ENCODE results near the gene MSLN.

MSLN gene

DNA sequence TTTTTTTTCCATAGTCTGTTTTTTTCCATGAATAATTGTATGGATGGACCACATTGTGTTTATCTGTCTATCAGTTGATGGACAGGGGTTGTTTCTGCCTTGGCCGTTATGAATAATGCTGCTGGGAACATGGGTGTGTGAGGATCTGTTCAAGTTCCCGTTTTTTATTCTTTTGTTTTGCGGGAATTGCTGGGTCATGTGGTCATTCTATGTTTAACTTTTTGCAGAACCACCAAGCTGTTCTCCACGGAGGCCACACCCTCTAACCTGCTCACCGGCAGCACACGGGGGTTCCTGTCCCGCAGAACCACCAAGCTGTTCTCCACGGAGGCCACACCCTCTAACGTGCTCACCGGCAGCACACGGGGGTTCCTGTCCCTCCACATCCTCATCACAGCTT is 5.9 kb upstream of the MSLN start:
- Histone ChIP-seq H3K27ac (ENCODE audit: low read length) (no peak overlapping the region), H3K9me3 (ENCODE audit: insufficient read depth, low read depth, low read length) (no peaks in the 10 kb centered on the region; the same call in 1 of the 2 replicates), H3K9ac (ENCODE audit: low read depth, low read length) (no peak overlapping the region), H3K27me3 (ENCODE audit: insufficient read depth, low read length) (no peaks in the 10 kb centered on the region), H3K36me3 (ENCODE audit: insufficient read depth, low read depth, low read length) (no peaks in the 10 kb centered on the region), H3K4me3 (ENCODE audit: low read length) (no peak overlapping the region), H3K4me1 (ENCODE audit: insufficient read depth, low read length) (peaks cover 10% of the 10 kb centered on the region; the same call in 1 of the 2 replicates)

DNA sequence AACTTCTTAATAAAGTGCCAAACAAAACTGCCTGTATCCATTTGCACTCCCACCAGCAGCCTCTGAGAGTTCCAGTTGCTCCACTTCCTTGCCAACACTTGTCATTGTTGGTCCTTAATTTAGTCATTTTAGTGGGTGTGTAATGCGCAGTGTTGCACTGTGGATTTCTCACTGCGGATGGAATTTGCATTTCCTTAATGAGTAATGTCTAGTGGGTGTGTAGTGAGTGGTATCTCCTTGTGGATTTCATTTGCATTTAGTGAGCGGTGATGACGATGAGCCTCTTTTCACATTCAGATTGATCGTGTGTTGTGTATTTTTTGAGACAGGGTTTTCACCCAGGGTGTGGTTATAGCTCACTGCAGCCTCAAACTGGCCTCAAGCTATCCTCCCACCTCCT is 4.1 kb upstream of the MSLN start:
- no peaks in the 10 kb centered on the region for H3K27me3 ChIP-seq (ENCODE audit: insufficient read depth, low read length)
- H3K36me3 ChIP-seq (ENCODE audit: insufficient read depth, low read depth, low read length): no peaks in the 10 kb centered on the region
- H3K4me3 ChIP-seq (ENCODE audit: low read length): no peak overlapping the region
- H3K9ac ChIP-seq (ENCODE audit: low read depth, low read length): no peak overlapping the region
- H3K27ac ChIP-seq (ENCODE audit: low read length): no peak overlapping the region
- peaks cover 9% of the 10 kb centered on the region; the same call in 1 of the 2 replicates for H3K4me1 ChIP-seq (ENCODE audit: insufficient read depth, low read length)
- no peaks in the 10 kb centered on the region; the same call in 1 of the 2 replicates for H3K9me3 ChIP-seq (ENCODE audit: insufficient read depth, low read depth, low read length)

DNA sequence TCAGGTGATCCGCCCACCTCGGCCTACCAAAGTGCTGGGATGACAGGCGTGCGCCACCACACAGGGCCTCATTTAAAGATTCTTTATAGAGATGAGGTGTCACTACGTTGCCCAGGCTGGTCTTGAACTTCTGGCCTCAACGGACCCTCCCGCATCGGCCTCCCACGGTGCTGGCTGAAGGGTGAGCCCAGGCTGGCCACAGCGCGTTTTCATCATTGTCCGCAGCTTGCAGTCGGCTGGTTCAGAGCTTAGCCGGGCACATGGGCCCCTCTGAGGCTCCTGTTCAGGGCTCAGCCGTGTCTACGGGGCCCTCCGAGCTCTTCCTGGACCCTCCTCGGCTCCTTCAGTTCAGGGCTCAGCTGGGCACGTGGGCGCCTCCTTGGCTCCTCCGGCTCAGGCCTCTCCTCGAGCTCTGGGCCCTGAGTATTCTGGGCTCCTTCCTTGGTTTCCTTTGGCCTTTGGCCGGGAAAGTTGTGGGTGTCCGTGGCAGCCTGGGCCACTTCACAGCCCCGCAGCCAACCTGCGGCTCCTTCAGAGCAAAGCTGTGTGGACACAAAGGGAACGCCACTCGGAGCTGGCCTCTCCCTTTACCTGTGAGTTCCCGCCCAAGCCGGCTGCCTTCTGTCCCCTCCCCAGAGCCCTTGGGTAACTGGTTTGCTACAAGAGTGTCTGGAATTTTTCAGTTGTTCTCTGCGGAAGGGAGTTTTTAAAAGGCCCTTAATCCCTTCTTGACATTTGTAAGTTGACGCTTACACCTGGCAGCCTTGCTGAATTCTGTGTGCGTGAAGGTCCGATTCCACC is 1.2 kb upstream of the MSLN start:
- no peak overlapping the region for H3K27ac ChIP-seq (ENCODE audit: low read length)
- H3K9ac ChIP-seq (ENCODE audit: low read depth, low read length): no peak overlapping the region
- no peaks in the 10 kb centered on the region for H3K27me3 ChIP-seq (ENCODE audit: insufficient read depth, low read length)

GRCh38 chr16:760065-760464 is 469 bp upstream of the MSLN start:
- no peaks in the 10 kb centered on the region for H3K4me1 ChIP-seq (ENCODE audit: insufficient read depth, low read length)
- no peaks in the 10 kb centered on the region for H3K36me3 ChIP-seq (ENCODE audit: insufficient read depth, low read depth, low read length)
- no peaks in the 10 kb centered on the region; the same call in 1 of the 2 replicates for H3K9me3 ChIP-seq (ENCODE audit: insufficient read depth, low read depth, low read length)
- no peak overlapping the region for H3K27ac ChIP-seq (ENCODE audit: low read length)
- no peaks in the 10 kb centered on the region for H3K27me3 ChIP-seq (ENCODE audit: insufficient read depth, low read length)
- H3K9ac ChIP-seq (ENCODE audit: low read depth, low read length): no peak overlapping the region
- no peak overlapping the region for H3K4me3 ChIP-seq (ENCODE audit: low read length)

More for the DNA sequence above, 1.2 kb upstream of the MSLN start:
- Histone ChIP-seq H3K36me3 (ENCODE audit: insufficient read depth, low read depth, low read length) (no peaks in the 10 kb centered on the region), H3K4me1 (ENCODE audit: insufficient read depth, low read length) (no peaks in the 10 kb centered on the region), H3K4me3 (ENCODE audit: low read length) (no peak overlapping the region), H3K9me3 (ENCODE audit: insufficient read depth, low read depth, low read length) (no peaks in the 10 kb centered on the region; the same call in 1 of the 2 replicates)

- no peak overlapping the region for H3K27ac ChIP-seq (ENCODE audit: low read length)
- H3K9ac ChIP-seq (ENCODE audit: low read depth, low read length): no peak overlapping the region
- no peaks in the 10 kb centered on the region for H3K4me1 ChIP-seq (ENCODE audit: insufficient read depth, low read length)
- H3K4me3 ChIP-seq (ENCODE audit: low read length): no peak overlapping the region
- no peaks in the 10 kb centered on the region for H3K27me3 ChIP-seq (ENCODE audit: insufficient read depth, low read length)
- H3K9me3 ChIP-seq (ENCODE audit: insufficient read depth, low read depth, low read length): no peaks in the 10 kb centered on the region; the same call in 1 of the 2 replicates
- H3K36me3 ChIP-seq (ENCODE audit: insufficient read depth, low read depth, low read length): no peaks in the 10 kb centered on the region
Observed at GRCh38 chr16:761625-762513, 1.3 kb downstream of the MSLN start.

GRCh38 chr16:762595-763268 is 2.2 kb downstream of the MSLN start:
- Histone ChIP-seq H3K4me1 (ENCODE audit: insufficient read depth, low read length) (no peaks in the 10 kb centered on the region), H3K9ac (ENCODE audit: low read depth, low read length) (no peak overlapping the region), H3K27ac (ENCODE audit: low read length) (no peak overlapping the region), H3K27me3 (ENCODE audit: insufficient read depth, low read length) (no peaks in the 10 kb centered on the region), H3K4me3 (ENCODE audit: low read length) (no peak overlapping the region), H3K36me3 (ENCODE audit: insufficient read depth, low read depth, low read length) (no peaks in the 10 kb centered on the region), H3K9me3 (ENCODE audit: insufficient read depth, low read depth, low read length) (no peaks in the 10 kb centered on the region)

DNA sequence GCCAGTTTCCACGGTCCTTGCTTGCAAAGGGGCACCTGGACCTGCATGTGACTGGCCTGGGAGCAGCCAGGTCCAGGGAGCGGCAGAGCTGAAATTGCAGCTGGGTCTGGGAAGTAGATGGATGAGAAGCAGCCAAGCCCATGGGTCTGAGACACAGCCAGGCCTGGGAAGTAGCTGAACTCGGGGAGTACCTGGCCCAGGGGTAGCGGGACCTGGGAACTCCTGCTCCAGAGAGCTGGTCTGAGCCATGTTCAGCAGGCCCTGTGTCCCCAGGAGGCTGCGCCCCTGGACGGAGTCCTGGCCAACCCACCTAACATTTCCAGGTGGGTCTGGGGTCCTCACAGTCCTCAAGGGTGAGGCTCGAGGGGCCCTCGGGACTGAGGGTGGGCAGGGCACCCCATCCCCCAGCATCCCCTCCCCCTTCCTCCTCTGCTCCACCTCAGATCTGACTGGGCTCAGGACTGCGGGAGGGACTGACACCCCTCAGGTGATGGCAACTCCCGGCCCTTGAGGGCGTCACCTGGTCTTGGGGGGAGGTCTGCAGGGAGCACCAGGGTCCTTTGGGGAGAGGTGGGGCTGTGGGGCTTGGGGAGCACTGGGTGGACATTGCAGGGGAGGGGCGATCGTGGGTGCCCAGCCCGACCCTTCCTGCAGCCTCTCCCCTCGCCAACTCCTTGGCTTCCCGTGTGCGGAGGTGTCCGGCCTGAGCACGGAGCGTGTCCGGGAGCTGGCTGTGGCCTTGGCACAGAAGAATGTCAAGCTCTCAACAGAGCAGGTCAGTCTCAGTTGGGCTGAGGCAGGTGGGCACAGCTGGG is 3.0 kb downstream of the MSLN start:
- H3K27me3 ChIP-seq (ENCODE audit: insufficient read depth, low read length): no peaks in the 10 kb centered on the region
- H3K4me3 ChIP-seq (ENCODE audit: low read length): no peak overlapping the region
- H3K9me3 ChIP-seq (ENCODE audit: insufficient read depth, low read depth, low read length): no peaks in the 10 kb centered on the region
- H3K4me1 ChIP-seq (ENCODE audit: insufficient read depth, low read length): no peaks in the 10 kb centered on the region
- no peak overlapping the region for H3K27ac ChIP-seq (ENCODE audit: low read length)
- no peaks in the 10 kb centered on the region for H3K36me3 ChIP-seq (ENCODE audit: insufficient read depth, low read depth, low read length)
- H3K9ac ChIP-seq (ENCODE audit: low read depth, low read length): no peak overlapping the region

GRCh38 chr16:764184-764750 is 3.7 kb downstream of the MSLN start:
- Histone ChIP-seq H3K4me3 (ENCODE audit: low read length) (no peak overlapping the region), H3K27me3 (ENCODE audit: insufficient read depth, low read length) (no peaks in the 10 kb centered on the region), H3K9me3 (ENCODE audit: insufficient read depth, low read depth, low read length) (no peaks in the 10 kb centered on the region), H3K9ac (ENCODE audit: low read depth, low read length) (no peak overlapping the region), H3K36me3 (ENCODE audit: insufficient read depth, low read depth, low read length) (no peaks in the 10 kb centered on the region), H3K27ac (ENCODE audit: low read length) (no peak overlapping the region), H3K4me1 (ENCODE audit: insufficient read depth, low read length) (no peaks in the 10 kb centered on the region)

GRCh38 chr16:764848-765487 is 4.4 kb downstream of the MSLN start:
- H3K27ac ChIP-seq (ENCODE audit: low read length): no peak overlapping the region
- H3K9me3 ChIP-seq (ENCODE audit: insufficient read depth, low read depth, low read length): no peaks in the 10 kb centered on the region
- no peaks in the 10 kb centered on the region for H3K4me1 ChIP-seq (ENCODE audit: insufficient read depth, low read length)
- H3K36me3 ChIP-seq (ENCODE audit: insufficient read depth, low read depth, low read length): no peaks in the 10 kb centered on the region
- H3K4me3 ChIP-seq (ENCODE audit: low read length): no peak overlapping the region
- H3K27me3 ChIP-seq (ENCODE audit: insufficient read depth, low read length): no peaks in the 10 kb centered on the region
- H3K9ac ChIP-seq (ENCODE audit: low read depth, low read length): no peak overlapping the region

DNA sequence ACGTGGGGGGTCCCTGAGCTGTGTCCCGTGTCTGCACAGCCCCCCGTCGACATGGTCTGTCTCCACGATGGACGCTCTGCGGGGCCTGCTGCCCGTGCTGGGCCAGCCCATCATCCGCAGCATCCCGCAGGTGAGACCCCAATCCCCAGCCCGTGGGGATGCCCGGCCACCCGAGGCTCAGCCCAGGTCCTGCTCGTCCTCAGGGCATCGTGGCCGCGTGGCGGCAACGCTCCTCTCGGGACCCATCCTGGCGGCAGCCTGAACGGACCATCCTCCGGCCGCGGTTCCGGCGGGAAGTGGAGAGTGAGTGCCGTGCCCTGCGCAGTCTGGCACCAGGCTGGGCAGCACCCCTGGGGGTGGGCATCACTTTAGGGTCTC is 4.9 kb downstream of the MSLN start:
- Histone ChIP-seq H3K4me1 (ENCODE audit: insufficient read depth, low read length) (no peaks in the 10 kb centered on the region), H3K9me3 (ENCODE audit: insufficient read depth, low read depth, low read length) (no peaks in the 10 kb centered on the region), H3K27me3 (ENCODE audit: insufficient read depth, low read length) (no peaks in the 10 kb centered on the region), H3K36me3 (ENCODE audit: insufficient read depth, low read depth, low read length) (no peaks in the 10 kb centered on the region), H3K9ac (ENCODE audit: low read depth, low read length) (no peak overlapping the region), H3K27ac (ENCODE audit: low read length) (no peak overlapping the region), H3K4me3 (ENCODE audit: low read length) (no peak overlapping the region)
